ENCODE data around the gene NKX1-2. TPM values are rescaled to one million over a fixed set of nuclear protein-coding genes. Genes with fewer than 3 reads are reported as not detected.

Gene NKX1-2
- total RNA-seq, 2 experiments from 2014 or later, result not detected

- TF ChIP-seq EZH2phosphoT487 (IDR thresholded peaks at IDR 0.05; ENCODE audit: borderline replicate concordance, low read depth, low read length) (no peak), CTCF (conservative IDR thresholded peaks at IDR 0.05; ENCODE audit: low read length) (no peak)
- no peak overlapping the region for H3K4me3 ChIP-seq (ENCODE audit: low read depth, low read length, poor library complexity, severe bottlenecking)
- no peak overlapping the region for H2AFZ ChIP-seq (ENCODE audit: low read length)
- POLR2A ChIA-PET, result interaction anchor here (0.7 kb wide), 2 partner anchors 151 to 256 kb away, joined by 3 to 6 read pairs; no protein-coding TSS in a partner anchor
- CTCF ChIA-PET (ENCODE audit: unreplicated experiment), result no interaction called here
- no TSS peak for BruUV-seq (replicated peaks)
- no peak for DNase-seq (ENCODE audit: low spot score)
- H3K9me3 ChIP-seq (ENCODE audit: low read length), result no peaks in the 10 kb centered on the region
- no peaks in the 10 kb centered on the region for H3K36me3 ChIP-seq (ENCODE audit: insufficient read depth, low read length)
- no peak overlapping the region for H3K27ac ChIP-seq (ENCODE audit: low read depth, low read length, poor library complexity, severe bottlenecking)
- no peak overlapping the region for H3K4me2 ChIP-seq (ENCODE audit: low read length)
- no peaks in the 10 kb centered on the region for H3K4me1 ChIP-seq (ENCODE audit: insufficient read depth, low read length, poor library complexity, severe bottlenecking)
- intact Hi-C loops (cut with micrococcal nuclease; ENCODE audit: unreplicated experiment), result no loop called here
- H3K79me2 ChIP-seq (ENCODE audit: insufficient read depth, low read depth, low read length), result no peaks in the 10 kb centered on the region
- no peaks in the 10 kb centered on the region for H4K20me1 ChIP-seq (ENCODE audit: insufficient read depth, low read length)
- no peaks in the 10 kb centered on the region for H3K9me2 ChIP-seq (ENCODE audit: insufficient read depth, low read length)
Measured at GRCh38 chr10:124425227-124425962, 24.4 kb downstream of the NKX1-2 start.

GRCh38 chr10:124423813-124424212, 26.0 kb downstream of the NKX1-2 start:
- no peak overlapping the region for H3K27ac ChIP-seq (ENCODE audit: low read depth, low read length, poor library complexity, severe bottlenecking)
- intact Hi-C loops (cut with micrococcal nuclease; ENCODE audit: unreplicated experiment), result no loop called here
- no peaks in the 10 kb centered on the region for H3K4me1 ChIP-seq (ENCODE audit: insufficient read depth, low read length, poor library complexity, severe bottlenecking)
- no peak overlapping the region for H3K4me2 ChIP-seq (ENCODE audit: low read length)
- H3K36me3 ChIP-seq (ENCODE audit: insufficient read depth, low read length), result no peaks in the 10 kb centered on the region
- no peaks in the 10 kb centered on the region for H3K79me2 ChIP-seq (ENCODE audit: insufficient read depth, low read depth, low read length)
- no peaks in the 10 kb centered on the region for H3K9me3 ChIP-seq (ENCODE audit: low read length)
- H3K4me3 ChIP-seq (ENCODE audit: low read depth, low read length, poor library complexity, severe bottlenecking), result no peak overlapping the region
- ChIA-PET CTCF (ENCODE audit: unreplicated experiment) (no interaction called here), POLR2A (interaction anchor here (0.5 to 1.0 kb wide), 4 partner anchors 9 to 348 kb away, joined by 3 read pairs; no protein-coding TSS in a partner anchor)
- DNase-seq (ENCODE audit: low spot score), result no peak
- no peak overlapping the region for H2AFZ ChIP-seq (ENCODE audit: low read length)
- no peak for TF ChIP-seq CTCF (conservative IDR thresholded peaks at IDR 0.05; ENCODE audit: low read length)
- no peak for TF ChIP-seq EZH2phosphoT487 (IDR thresholded peaks at IDR 0.05; ENCODE audit: borderline replicate concordance, low read depth, low read length)
- no TSS peak for BruUV-seq (replicated peaks)
- no peaks in the 10 kb centered on the region for H4K20me1 ChIP-seq (ENCODE audit: insufficient read depth, low read length)
- no peaks in the 10 kb centered on the region for H3K9me2 ChIP-seq (ENCODE audit: insufficient read depth, low read length)

GRCh38 chr10:124422742-124423141, 27.1 kb downstream of the NKX1-2 start:
- H3K36me3 ChIP-seq (ENCODE audit: insufficient read depth, low read length), result no peaks in the 10 kb centered on the region
- no peaks in the 10 kb centered on the region for H4K20me1 ChIP-seq (ENCODE audit: insufficient read depth, low read length)
- H3K79me2 ChIP-seq (ENCODE audit: insufficient read depth, low read depth, low read length), result no peaks in the 10 kb centered on the region
- no peak overlapping the region for H3K4me2 ChIP-seq (ENCODE audit: low read length)
- POLR2A ChIA-PET, result interaction anchor here (0.6 kb wide), 2 partner anchors 18 to 29 kb away, joined by 3 to 4 read pairs; no protein-coding TSS in a partner anchor
- intact Hi-C loops (cut with micrococcal nuclease; ENCODE audit: unreplicated experiment), result no loop called here
- CTCF ChIA-PET (ENCODE audit: unreplicated experiment), result interaction anchor here (0.6 kb wide), 1 partner anchor 34 kb away, joined by 3 read pairs; no protein-coding TSS in a partner anchor
- no peaks in the 10 kb centered on the region for H3K9me2 ChIP-seq (ENCODE audit: insufficient read depth, low read length)
- H3K4me3 ChIP-seq (ENCODE audit: low read depth, low read length, poor library complexity, severe bottlenecking), result no peak overlapping the region
- BruUV-seq (replicated peaks), result no TSS peak
- H3K4me1 ChIP-seq (ENCODE audit: insufficient read depth, low read length, poor library complexity, severe bottlenecking), result peaks cover 4% of the 10 kb centered on the region
- TF ChIP-seq EZH2phosphoT487 (IDR thresholded peaks at IDR 0.05; ENCODE audit: borderline replicate concordance, low read depth, low read length) (no peak), CTCF (conservative IDR thresholded peaks at IDR 0.05; ENCODE audit: low read length) (no peak)
- no peak for DNase-seq (ENCODE audit: low spot score)
- no peak overlapping the region for H3K27ac ChIP-seq (ENCODE audit: low read depth, low read length, poor library complexity, severe bottlenecking)
- H3K9me3 ChIP-seq (ENCODE audit: low read length), result no peaks in the 10 kb centered on the region
- no peak overlapping the region for H2AFZ ChIP-seq (ENCODE audit: low read length)

Measured in OCI-LY7 (cell line).